B cell (primary cell): ENCODE data around the gene DDX39B. TPM values are rescaled to one million over a fixed set of nuclear protein-coding genes. Genes with fewer than 3 reads are reported as not detected.

Experiments
- ATAC-seq: fragments of 200-7000 bp; cut with Tn5 transposase; one replicate; pipeline ENCODE4 v1.10.0; 2021; ENCODE audit warnings: low read depth, mild to moderate bottlenecking, moderate number of reproducible peaks, moderate library complexity
- CTCF ChIA-PET: fragments of 350-600 bp; sonication (Branson Sonifier 250); formaldehyde crosslinking; loops from one replicate; lab custom pipeline; 2021; ENCODE audit warnings: antibody characterized with exemption, inconsistent platforms; lab: Charles Lee
- POLR2A ChIA-PET: fragments of 350-600 bp; sonication (Branson Sonifier 250); formaldehyde crosslinking; loops from one replicate; lab custom pipeline; 2021; ENCODE audit warnings: antibody characterized with exemption; lab: Charles Lee
- DNase-seq: peaks from one replicate; pipeline ENCODE4 v3.0.0; 2013
- H2AFZ ChIP-seq: 2 replicates; pipeline ENCODE4 v1.6.1; 2012; ENCODE audit warnings: mild to moderate bottlenecking, low read depth, low read length; ENCODE audit not compliant: insufficient read depth, poor library complexity, severe bottlenecking
- H3K27ac ChIP-seq, 2 donors: 1 replicate in 1 of 2; 2 replicates in 1 of 2; pipeline ENCODE4 v1.5.1; 2012 to 2013; ENCODE audit warnings: low read length in 2 of 2, mild to moderate bottlenecking in 2 of 2, moderate library complexity in 1 of 2
- H3K27me3 ChIP-seq, 4 experiments: fragments of 200-600 bp in 1 of 4; sonication (generic) in 1 of 4; replicated peaks in 1 of 4; 1 replicate in 2 of 4; 2 replicates in 2 of 4; pipeline versions ENCODE4 v1.6.1 to v1.7.0; 2013 to 2016; ENCODE audit warnings: low read length in 3 of 4, mild to moderate bottlenecking in 2 of 4, mixed read lengths in 1 of 4, moderate library complexity in 1 of 4; ENCODE audit not compliant: insufficient read depth in 4 of 4, control insufficient read depth in 3 of 4; ENCODE audit errors: control extremely low read depth in 1 of 4
- H3K36me3 ChIP-seq, 2 experiments: replicated peaks in 1 of 2; 1 replicate in 1 of 2; 2 replicates in 1 of 2; pipeline versions ENCODE4 v1.6.1 to v1.7.1; 2013; ENCODE audit warnings: low read length in 1 of 2; ENCODE audit not compliant: insufficient read depth in 2 of 2, control insufficient read depth in 1 of 2; ENCODE audit errors: control extremely low read depth in 1 of 2, extremely low read depth in 1 of 2
- H3K4me1 ChIP-seq, 2 donors: fragments of 200-600 bp in 1 of 2; sonication (generic) in 1 of 2; 1 replicate in 1 of 2; 2 replicates in 1 of 2; pipeline versions ENCODE4 v1.5.1 to v1.6.1; 2013 to 2017; ENCODE audit warnings: low read length in 2 of 2; ENCODE audit not compliant: control insufficient read depth in 2 of 2, insufficient read depth in 2 of 2
- H3K4me2 ChIP-seq: replicated peaks from 2 replicates; pipeline ENCODE3; 2012; ENCODE audit warnings: mild to moderate bottlenecking, low read depth, low read length; ENCODE audit not compliant: poor library complexity, severe bottlenecking
- H3K4me3 ChIP-seq, 5 experiments: fragments of 200-600 bp in 1 of 5; sonication (generic) in 1 of 5; 1 replicate in 3 of 5; 2 replicates in 2 of 5; pipeline versions ENCODE4 v1.5.1 to v1.7.0; 2011 to 2016; ENCODE audit warnings: low read length in 4 of 5, mild to moderate bottlenecking in 4 of 5, low read depth in 2 of 5, control low read depth in 1 of 5, moderate library complexity in 1 of 5; ENCODE audit not compliant: insufficient read depth in 1 of 5; ENCODE audit errors: control extremely low read depth in 1 of 5, extremely low read depth in 1 of 5
- H3K79me2 ChIP-seq: fragments of 200-600 bp; sonication (generic); one replicate; pipeline ENCODE4 v1.6.0; 2016; ENCODE audit warnings: low read length; ENCODE audit not compliant: control insufficient read depth, insufficient read depth
- H3K9ac ChIP-seq: fragments of 200-600 bp; sonication (generic); 2 replicates; pipeline ENCODE4 v1.6.1; 2017; ENCODE audit warnings: mild to moderate bottlenecking, low read length, moderate library complexity
- H3K9me3 ChIP-seq, 3 donors: one replicate each; pipeline versions ENCODE4 v1.6.1 to v1.7.1; 2013; ENCODE audit warnings: low read length in 2 of 3; ENCODE audit not compliant: control insufficient read depth in 2 of 3, insufficient read depth in 1 of 3; ENCODE audit errors: control extremely low read depth in 1 of 3
- H4K20me1 ChIP-seq: 2 replicates; pipeline ENCODE4 v1.6.0; 2012; ENCODE audit warnings: mild to moderate bottlenecking, low read length; ENCODE audit not compliant: insufficient read depth, control insufficient read depth, poor library complexity, severe bottlenecking
- H3K27ac Mint-ChIP-seq: one replicate; pipeline ENCODE4 v1.8.0; 2021; ENCODE audit warnings: mixed read lengths
- H3K27me3 Mint-ChIP-seq: one replicate; pipeline ENCODE4 v1.8.0; 2021; ENCODE audit warnings: mixed read lengths
- H3K4me1 Mint-ChIP-seq: one replicate; pipeline ENCODE4 v1.8.0; 2021; ENCODE audit warnings: mixed read lengths
- H3K4me3 Mint-ChIP-seq: one replicate; pipeline ENCODE4 v1.8.0; 2021; ENCODE audit warnings: mixed read lengths
- H3K9me3 Mint-ChIP-seq: one replicate; pipeline ENCODE4 v1.8.0; 2022; ENCODE audit warnings: mixed read lengths; ENCODE audit not compliant: insufficient read depth
- EZH2 ChIP-seq: IDR thresholded peaks from 2 replicates; pipeline ENCODE4 v1.6.1; 2012; ENCODE audit warnings: borderline replicate concordance, low read depth, mild to moderate bottlenecking, moderate library complexity, low read length; ENCODE audit not compliant: insufficient read depth, poor library complexity, severe bottlenecking
- intact Hi-C: fragments of 100-400 bp; cut with micrococcal nuclease; formaldehyde crosslinking; loops from one replicate; pipeline ENCODE4 v1.10.0; 2022
- polyA plus RNA-seq: library from polyadenylated mRNA; depleted of rRNA; stranded (reverse); fragments of >200 nt; gene quantifications from 2 replicates; pipeline ENCODE4 v1.2.3, GENCODE V29; 2012
- total RNA-seq, 2 donors: library from RNA; stranded (reverse); fragments of 120-200 nt in 1 of 2; gene quantifications; 1 replicate in 1 of 2; 2 replicates in 1 of 2; pipeline versions ENCODE4 v1.2.3 to v1.2.4, GENCODE V29; 2013 to 2022
- TF ChIP-seq, protein P1 (sequence below): fragments of 200-600 bp; IDR thresholded peaks from one replicate; pipeline ENCODE4 v1.8.0; 2022; ENCODE audit warnings: antibody characterized with exemption, mild to moderate bottlenecking

Gene DDX39B
- total and polyA plus RNA-seq, 2 donors (not counting 1 experiment from before 2014, with no cell fraction given) = 576 to 838 TPM

DNA sequence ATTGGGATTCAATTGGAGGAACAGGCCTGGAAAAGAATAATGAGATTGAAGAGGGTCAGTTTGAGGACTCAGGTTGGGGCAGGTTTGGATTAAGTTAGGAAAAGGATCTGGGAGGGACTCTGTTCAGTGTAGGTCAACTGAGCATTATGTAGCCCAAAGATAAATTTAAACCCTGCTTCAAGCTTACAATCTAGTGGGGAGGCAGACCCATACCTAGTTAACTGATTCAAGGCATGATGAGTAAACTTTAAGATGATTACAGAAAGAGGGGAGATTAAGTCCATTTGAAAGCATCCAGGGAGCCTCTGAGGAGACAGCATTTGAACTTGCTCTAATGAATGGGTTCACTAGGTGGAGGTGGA lies 18.9 kb upstream of the DDX39B start:
- Mint-ChIP-seq H3K9me3 (no peaks in the 10 kb centered on the region), H3K27me3 (no peaks in the 10 kb centered on the region), H3K4me3 (peak overlapping the region; percentile 92), H3K27ac (peak overlapping the region; percentile 94), H3K4me1 (peaks cover 86% of the 10 kb centered on the region)
- no peak overlapping the region for H2AFZ ChIP-seq
- H3K4me1 ChIP-seq = peaks cover 79 to 81% of the 10 kb centered on the region in 2 donors
- DNase-seq = no peak
- intact Hi-C loops = loop anchor here (1.0 to 2.0 kb wide), 4 partner anchors 8 to 14 kb away; partner anchors contain the start of genes ATP6V1G2, LTA and NFKBIL1
- ATAC-seq = no peak
- peak overlapping the region; percentile 80 to 87 for H3K27ac ChIP-seq
- H3K4me3 ChIP-seq = peak overlapping the region in 4 of 5 experiments; percentile 2 to 61 (median 42)
- peaks cover 0 to 7% of the 10 kb centered on the region in 2 experiments for H3K36me3 ChIP-seq
- ChIA-PET CTCF (interaction anchor here (1.3 to 29.4 kb wide), 4 partner anchors 9 to 30 kb away, joined by 4 to 2241 read pairs (median 28); partner anchors contain the start of genes DDX39B, LST1, LTB and NCR3), POLR2A (interaction anchor here (1.2 to 42.6 kb wide), 2 partner anchors 14 to 24 kb away, joined by 3 to 1450 read pairs; partner anchors contain the start of genes LST1, LTA, LTB and NCR3)
- peak overlapping the region; percentile 92 for H3K4me2 ChIP-seq
- no peaks in the 10 kb centered on the region for H3K9me3 ChIP-seq
- peak overlapping the region; percentile 54 for H3K9ac ChIP-seq
- H3K79me2 ChIP-seq = peaks cover 72% of the 10 kb centered on the region
- peaks cover 20% of the 10 kb centered on the region for H4K20me1 ChIP-seq
- no peaks in the 10 kb centered on the region for H3K27me3 ChIP-seq
- TF ChIP-seq EZH2 = no peak
- TF ChIP-seq, protein P1, sequence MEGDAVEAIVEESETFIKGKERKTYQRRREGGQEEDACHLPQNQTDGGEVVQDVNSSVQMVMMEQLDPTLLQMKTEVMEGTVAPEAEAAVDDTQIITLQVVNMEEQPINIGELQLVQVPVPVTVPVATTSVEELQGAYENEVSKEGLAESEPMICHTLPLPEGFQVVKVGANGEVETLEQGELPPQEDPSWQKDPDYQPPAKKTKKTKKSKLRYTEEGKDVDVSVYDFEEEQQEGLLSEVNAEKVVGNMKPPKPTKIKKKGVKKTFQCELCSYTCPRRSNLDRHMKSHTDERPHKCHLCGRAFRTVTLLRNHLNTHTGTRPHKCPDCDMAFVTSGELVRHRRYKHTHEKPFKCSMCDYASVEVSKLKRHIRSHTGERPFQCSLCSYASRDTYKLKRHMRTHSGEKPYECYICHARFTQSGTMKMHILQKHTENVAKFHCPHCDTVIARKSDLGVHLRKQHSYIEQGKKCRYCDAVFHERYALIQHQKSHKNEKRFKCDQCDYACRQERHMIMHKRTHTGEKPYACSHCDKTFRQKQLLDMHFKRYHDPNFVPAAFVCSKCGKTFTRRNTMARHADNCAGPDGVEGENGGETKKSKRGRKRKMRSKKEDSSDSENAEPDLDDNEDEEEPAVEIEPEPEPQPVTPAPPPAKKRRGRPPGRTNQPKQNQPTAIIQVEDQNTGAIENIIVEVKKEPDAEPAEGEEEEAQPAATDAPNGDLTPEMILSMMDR = no peak
